ENCODE results near the gene PLEKHN1.

DNA sequence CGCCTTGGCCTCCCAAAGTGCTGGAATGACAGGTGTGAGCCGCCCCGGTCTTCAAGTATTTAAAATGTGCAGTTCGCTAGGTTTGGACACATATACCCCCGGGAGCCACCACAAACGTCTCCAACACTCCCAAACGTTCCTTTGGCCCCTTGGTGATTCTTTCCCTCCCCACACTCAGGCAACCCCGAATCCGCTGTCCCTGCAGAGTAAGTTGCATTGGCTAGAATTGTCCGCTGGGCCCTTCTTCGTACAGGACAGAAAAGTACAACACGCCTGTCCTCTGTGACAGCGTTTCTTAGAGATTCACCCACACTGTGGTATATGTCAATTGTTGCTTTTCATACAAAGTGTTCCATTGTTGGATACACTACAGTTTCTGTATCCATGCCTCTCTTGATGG is 18.8 kb downstream of the PLEKHN1 start:
- TF ChIP-seq, protein P1, sequence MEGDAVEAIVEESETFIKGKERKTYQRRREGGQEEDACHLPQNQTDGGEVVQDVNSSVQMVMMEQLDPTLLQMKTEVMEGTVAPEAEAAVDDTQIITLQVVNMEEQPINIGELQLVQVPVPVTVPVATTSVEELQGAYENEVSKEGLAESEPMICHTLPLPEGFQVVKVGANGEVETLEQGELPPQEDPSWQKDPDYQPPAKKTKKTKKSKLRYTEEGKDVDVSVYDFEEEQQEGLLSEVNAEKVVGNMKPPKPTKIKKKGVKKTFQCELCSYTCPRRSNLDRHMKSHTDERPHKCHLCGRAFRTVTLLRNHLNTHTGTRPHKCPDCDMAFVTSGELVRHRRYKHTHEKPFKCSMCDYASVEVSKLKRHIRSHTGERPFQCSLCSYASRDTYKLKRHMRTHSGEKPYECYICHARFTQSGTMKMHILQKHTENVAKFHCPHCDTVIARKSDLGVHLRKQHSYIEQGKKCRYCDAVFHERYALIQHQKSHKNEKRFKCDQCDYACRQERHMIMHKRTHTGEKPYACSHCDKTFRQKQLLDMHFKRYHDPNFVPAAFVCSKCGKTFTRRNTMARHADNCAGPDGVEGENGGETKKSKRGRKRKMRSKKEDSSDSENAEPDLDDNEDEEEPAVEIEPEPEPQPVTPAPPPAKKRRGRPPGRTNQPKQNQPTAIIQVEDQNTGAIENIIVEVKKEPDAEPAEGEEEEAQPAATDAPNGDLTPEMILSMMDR (IDR thresholded peaks at IDR 0.05; ENCODE audit: insufficient read depth, low read length, poor library complexity, severe bottlenecking), result no peak
- TF ChIP-seq EZH2phosphoT487 (conservative IDR thresholded peaks at IDR 0.05; ENCODE audit: low read length), result no peak

Measured in SU-DHL-6 (cell line).